ENCODE results near the gene GPRC5C. TPM values are rescaled to one million over a fixed set of nuclear protein-coding genes. Genes with fewer than 3 reads are reported as not detected.

The GPRC5C gene
- total RNA-seq, 1 experiment from 2014 or later, result 9.0 TPM

- DNase-seq (ENCODE audit: extremely low read depth, low read depth), result no peak
These were observed 17.9 kb downstream of the GPRC5C start for GRCh38 chr17:74449773-74450172.

GRCh38 chr17:74450231-74450630, 18.3 kb downstream of the GPRC5C start:
- DNase-seq (ENCODE audit: extremely low read depth, low read depth), result no peak

GRCh38 chr17:74450925-74451403, 19.1 kb downstream of the GPRC5C start:
- no peak for DNase-seq (ENCODE audit: extremely low read depth, low read depth)

GRCh38 chr17:74451557-74451956, 19.7 kb downstream of the GPRC5C start:
- DNase-seq (ENCODE audit: extremely low read depth, low read depth), result no peak

- DNase-seq (ENCODE audit: extremely low read depth, low read depth), result no peak
These were observed 20.3 kb downstream of the GPRC5C start for GRCh38 chr17:74452033-74452840.

GRCh38 chr17:74452841-74453661, 21.2 kb downstream of the GPRC5C start:
- no peak for DNase-seq (ENCODE audit: extremely low read depth, low read depth)

- DNase-seq (ENCODE audit: extremely low read depth, low read depth), result peak; percentile 75
These were observed 21.8 kb downstream of the GPRC5C start for GRCh38 chr17:74453665-74454196.

- DNase-seq (ENCODE audit: extremely low read depth, low read depth), result no peak
These were observed 22.5 kb downstream of the GPRC5C start for GRCh38 chr17:74454197-74455024.

GRCh38 chr17:74455025-74455545, 23.2 kb downstream of the GPRC5C start:
- no peak for DNase-seq (ENCODE audit: extremely low read depth, low read depth)

GRCh38 chr17:74455821-74456220, 23.9 kb downstream of the GPRC5C start:
- no peak for DNase-seq (ENCODE audit: extremely low read depth, low read depth)

GRCh38 chr17:74457146-74457819, 25.4 kb downstream of the GPRC5C start:
- DNase-seq (ENCODE audit: extremely low read depth, low read depth), result peak; percentile 68

GRCh38 chr17:74457820-74458166, 25.9 kb downstream of the GPRC5C start:
- DNase-seq (ENCODE audit: extremely low read depth, low read depth), result no peak

- DNase-seq (ENCODE audit: extremely low read depth, low read depth), result no peak
These were observed 26.9 kb downstream of the GPRC5C start for GRCh38 chr17:74458835-74459234.

GRCh38 chr17:74459622-74460021, 27.7 kb downstream of the GPRC5C start:
- no peak for DNase-seq (ENCODE audit: extremely low read depth, low read depth)

- DNase-seq (ENCODE audit: extremely low read depth, low read depth), result no peak
These were observed 28.4 kb downstream of the GPRC5C start for GRCh38 chr17:74460241-74460640.

- DNase-seq (ENCODE audit: extremely low read depth, low read depth), result no peak
These were observed 29.1 kb downstream of the GPRC5C start for GRCh38 chr17:74460996-74461395.

GRCh38 chr17:74461611-74462010, 29.7 kb downstream of the GPRC5C start:
- DNase-seq (ENCODE audit: extremely low read depth, low read depth), result no peak

GRCh38 chr17:74464730-74465377, 33.0 kb downstream of the GPRC5C start:
- no peak for DNase-seq (ENCODE audit: extremely low read depth, low read depth)

- no peak for DNase-seq (ENCODE audit: extremely low read depth, low read depth)
These were observed 33.7 kb downstream of the GPRC5C start for GRCh38 chr17:74465378-74466110.

Measured in NCI-H460 (cell line).